Transverse colon (tissue), 3 donors: ENCODE results near the gene SLC25A36.

ENCODE experiments used
- CTCF ChIP-seq, 5 experiments: fragments of 200-600 bp in 3 of 5; fragments of 450-650 bp in 2 of 5; sonication (generic) in 3 of 5; IDR thresholded peaks; 1 replicate in 2 of 5; 2 replicates in 3 of 5; pipeline ENCODE4 v1.5.1; 2016 to 2017; ENCODE audit warnings: antibody characterized with exemption in 5 of 5, inconsistent platforms in 3 of 5, mild to moderate bottlenecking in 2 of 5, moderate library complexity in 1 of 5
- EP300 ChIP-seq: sonication (generic); formaldehyde crosslinking; IDR thresholded peaks from one replicate; pipeline ENCODE4 v1.6.1; 2017; ENCODE audit warnings: antibody characterized with exemption, low read depth
- POLR2A ChIP-seq: fragments of 450-650 bp; IDR thresholded peaks from one replicate; pipeline ENCODE4 v1.6.1; 2016; ENCODE audit warnings: antibody characterized with exemption, mild to moderate bottlenecking, moderate library complexity

GRCh38 chr3:141020143-141020830, 78.7 kb downstream of the SLC25A36 start:
- TF ChIP-seq CTCF (IDR thresholded peaks at IDR 0.05) = no peak
- no peak for TF ChIP-seq EP300
- no peak for TF ChIP-seq POLR2A
